Suprapubic skin (tissue), 3 donors: ENCODE measurements around the gene TBC1D22A.

Experiments used
- POLR2A ChIP-seq, 2 donors: fragments of 450-650 bp; IDR thresholded peaks; one replicate each; pipeline ENCODE4 v1.6.1; 2017; ENCODE audit warnings: antibody characterized with exemption in 2 of 2, mild to moderate bottlenecking in 2 of 2, moderate library complexity in 2 of 2
- TF ChIP-seq, protein P1 (sequence below), 2 donors: fragments of 200-600 bp in 1 of 2; fragments of 450-650 bp in 1 of 2; sonication (generic) in 1 of 2; IDR thresholded peaks; one replicate each; pipeline ENCODE4 v1.5.1; 2016 to 2019; ENCODE audit warnings: antibody characterized with exemption in 2 of 2, mild to moderate bottlenecking in 1 of 2, moderate library complexity in 1 of 2

DNA sequence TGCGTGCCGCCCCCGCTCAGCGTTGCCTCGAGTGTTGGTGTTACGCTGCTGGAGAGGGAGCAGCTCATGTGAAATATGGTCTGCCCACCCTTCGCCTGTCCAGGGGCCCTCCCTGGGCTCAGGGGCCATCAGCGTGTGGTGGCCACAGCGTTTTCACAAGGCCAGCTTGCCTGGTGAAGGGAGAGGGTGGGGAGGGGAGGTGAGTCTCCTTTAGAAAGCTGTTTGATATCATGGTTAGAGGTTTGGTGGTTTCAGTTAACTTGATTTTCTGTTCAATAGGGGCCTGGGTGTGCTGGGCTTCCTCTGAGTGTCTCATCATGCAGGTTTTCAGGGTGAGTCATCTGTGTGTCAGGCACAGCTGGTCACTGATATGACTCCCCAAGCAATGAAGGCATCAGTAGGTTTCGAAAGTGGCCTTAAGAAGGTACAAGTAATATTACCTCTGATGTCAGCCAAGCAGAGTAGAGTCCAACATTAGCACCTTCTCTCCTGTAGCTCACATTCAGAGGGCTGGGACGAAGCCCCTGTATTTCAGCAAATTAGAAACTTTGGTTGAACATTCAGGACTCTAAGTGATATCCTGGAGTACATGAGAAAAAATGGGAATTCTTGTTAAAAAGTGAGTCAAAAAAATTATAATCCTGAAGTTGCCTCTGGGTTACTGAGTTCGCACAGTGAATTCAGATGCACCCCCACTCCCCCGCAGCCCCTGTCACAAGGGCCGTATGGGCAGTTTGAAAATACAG, 172.5 kb downstream of the TBC1D22A start:
- TF ChIP-seq, protein P1, sequence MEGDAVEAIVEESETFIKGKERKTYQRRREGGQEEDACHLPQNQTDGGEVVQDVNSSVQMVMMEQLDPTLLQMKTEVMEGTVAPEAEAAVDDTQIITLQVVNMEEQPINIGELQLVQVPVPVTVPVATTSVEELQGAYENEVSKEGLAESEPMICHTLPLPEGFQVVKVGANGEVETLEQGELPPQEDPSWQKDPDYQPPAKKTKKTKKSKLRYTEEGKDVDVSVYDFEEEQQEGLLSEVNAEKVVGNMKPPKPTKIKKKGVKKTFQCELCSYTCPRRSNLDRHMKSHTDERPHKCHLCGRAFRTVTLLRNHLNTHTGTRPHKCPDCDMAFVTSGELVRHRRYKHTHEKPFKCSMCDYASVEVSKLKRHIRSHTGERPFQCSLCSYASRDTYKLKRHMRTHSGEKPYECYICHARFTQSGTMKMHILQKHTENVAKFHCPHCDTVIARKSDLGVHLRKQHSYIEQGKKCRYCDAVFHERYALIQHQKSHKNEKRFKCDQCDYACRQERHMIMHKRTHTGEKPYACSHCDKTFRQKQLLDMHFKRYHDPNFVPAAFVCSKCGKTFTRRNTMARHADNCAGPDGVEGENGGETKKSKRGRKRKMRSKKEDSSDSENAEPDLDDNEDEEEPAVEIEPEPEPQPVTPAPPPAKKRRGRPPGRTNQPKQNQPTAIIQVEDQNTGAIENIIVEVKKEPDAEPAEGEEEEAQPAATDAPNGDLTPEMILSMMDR (IDR thresholded peaks at IDR 0.05), result no peak
- no peak for TF ChIP-seq POLR2A (IDR thresholded peaks at IDR 0.05)
